ENCODE measurements around the gene NRF1.

The NRF1 gene

DNA sequence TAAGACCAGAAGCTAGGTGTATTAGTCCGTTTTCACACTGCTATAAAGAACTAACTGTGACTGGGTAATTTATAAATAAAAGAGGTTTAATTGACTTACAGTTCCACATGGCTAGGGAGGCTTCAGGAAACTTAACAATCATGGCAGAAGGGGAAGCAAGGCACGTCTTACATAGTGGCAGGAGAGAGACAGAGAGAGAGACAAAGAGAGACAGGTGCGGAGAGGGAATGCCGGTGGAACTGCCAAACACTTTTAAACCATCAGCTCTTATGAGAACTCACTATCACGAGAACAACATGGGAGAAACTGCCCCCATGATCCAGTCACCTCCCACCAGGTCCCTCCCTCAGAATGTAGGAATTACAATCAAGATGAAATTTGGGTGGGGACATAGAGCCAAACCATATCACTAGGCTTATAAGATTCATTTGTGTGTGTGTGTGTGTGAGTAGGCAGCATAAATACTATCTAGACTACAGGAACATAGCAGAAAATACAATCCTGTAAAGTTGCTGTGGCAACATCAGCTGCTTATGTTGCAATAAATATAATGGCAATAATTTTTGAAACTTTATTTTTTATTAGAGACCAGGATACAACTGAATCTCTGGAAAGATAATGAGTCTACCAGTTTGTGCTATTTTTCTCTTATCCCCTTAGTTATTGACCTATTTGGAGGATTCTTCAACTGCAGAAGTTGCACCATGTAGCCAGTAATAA is 77.1 kb downstream of the NRF1 start:
- no peak for DNase-seq

- no peak for DNase-seq
Measured at GRCh38 chr7:129689995-129690581, 78.6 kb downstream of the NRF1 start.

DNA sequence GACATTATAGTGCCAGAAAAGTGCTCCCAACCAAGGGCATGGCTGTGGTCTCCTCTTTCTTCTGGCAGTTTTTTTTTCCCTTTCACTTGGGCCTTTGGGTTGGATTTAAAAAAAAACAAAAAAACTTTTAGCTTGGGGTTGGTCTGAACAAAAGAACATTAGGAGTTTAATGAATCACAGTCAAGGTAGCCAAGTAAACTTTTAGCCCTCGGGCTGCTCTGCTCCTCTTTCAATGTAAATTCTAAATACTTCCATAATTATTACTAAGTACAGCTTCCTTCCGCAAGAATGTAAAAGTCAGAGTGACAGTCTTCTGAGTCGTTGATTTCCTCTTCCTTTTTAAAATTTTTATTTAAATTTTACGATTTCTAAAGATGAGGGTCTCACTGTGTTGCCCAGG is 79.2 kb downstream of the NRF1 start:
- DNase-seq: no peak

- no peak for DNase-seq
Measured at GRCh38 chr7:129698516-129699418, 87.2 kb downstream of the NRF1 start.

DNA sequence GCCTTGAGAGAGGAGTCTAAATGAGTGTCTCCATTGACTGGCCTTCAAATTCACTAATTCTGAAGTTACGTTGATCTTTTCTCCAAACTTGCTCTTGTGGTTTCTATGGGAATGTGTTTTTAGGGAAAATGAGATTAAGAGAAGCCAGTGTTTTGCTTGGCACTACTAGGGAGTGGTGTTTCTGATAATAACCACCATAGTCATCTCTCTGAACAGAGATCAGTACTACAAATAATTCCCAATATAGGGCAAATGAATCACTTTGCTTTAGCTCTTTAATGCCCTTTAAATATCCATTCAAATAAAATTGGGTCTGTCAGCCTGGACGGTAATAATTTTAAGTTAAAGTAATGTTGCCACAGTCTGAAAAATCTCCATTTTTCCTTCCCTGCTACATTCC is 90.8 kb downstream of the NRF1 start:
- DNase-seq: no peak

DNA sequence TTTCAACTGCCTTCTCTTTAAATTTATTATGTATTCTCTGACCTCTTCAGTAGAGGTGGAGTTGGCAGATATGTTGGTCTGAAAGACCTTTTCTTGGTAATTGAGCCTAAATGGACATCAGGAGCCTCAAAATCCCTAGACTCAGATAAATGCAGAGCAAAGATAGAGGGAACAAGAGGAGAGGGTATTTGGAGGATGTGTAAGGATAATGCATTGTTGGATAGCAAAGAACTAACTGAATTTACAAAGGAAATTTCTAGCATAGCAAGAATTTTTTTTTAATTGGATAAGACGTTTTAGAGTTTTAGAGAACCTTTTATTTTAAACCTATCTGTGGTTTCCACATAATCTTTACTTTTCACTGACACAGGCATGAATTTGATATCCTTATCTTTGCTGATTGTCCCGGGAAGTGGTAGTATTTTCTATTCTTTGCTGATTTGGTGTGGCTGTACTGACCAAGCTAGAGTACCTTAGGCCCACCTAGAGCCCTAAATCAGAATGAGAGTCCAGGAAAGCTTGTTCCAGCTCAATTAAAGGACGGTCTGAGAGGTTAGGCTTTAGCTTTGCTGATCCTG is 91.3 kb downstream of the NRF1 start:
- no peak for DNase-seq

GRCh38 chr7:129703751-129704150 is 92.2 kb downstream of the NRF1 start:
- DNase-seq: no peak

- no peak for DNase-seq
Measured at GRCh38 chr7:129707910-129708499, 96.5 kb downstream of the NRF1 start.

DNA sequence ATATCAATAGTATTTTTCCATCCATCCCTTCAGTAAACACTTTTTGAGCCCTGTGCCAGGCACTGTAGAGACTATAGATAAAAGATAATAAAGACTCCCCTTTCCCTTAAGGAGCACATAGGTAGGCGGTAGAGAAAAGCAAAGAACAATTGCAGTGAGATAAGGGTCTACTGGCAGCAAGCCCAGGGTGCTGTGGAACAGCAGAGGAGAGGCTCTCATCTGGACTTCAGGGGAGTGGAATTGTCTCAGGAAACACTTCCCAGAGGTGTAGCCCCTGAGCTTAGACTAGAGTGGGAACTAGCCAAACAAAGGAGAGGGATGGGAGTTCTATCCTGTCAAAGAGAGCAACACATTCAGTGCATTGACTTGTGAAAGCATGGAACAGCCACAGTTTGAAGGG is 102.0 kb downstream of the NRF1 start:
- no peak for DNase-seq

DNA sequence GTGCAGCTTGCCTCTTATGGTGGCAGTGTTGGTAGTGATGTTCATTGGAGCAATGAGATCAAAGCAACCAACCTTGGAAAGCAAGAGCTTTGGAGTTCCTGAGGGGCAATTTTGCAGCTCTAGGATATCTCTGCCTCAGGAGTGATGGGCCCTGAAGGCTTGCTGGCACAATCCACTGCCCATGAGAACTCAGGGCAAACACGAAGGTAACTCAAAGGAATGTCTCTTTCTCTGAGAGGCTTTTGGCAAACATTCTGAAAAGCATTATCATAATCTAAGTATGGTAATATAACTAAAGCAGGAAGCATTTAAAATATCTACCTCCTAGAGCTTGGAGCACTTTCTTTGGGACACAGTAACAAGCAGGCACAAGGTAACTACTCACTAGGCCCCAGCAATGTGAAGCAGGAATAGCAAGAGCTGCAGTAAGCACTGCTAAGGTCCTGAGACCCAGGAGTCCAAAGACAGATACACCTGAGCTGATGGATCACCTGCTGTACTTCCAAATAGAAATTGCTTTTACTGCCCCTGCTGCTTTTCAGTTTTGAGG is 103.1 kb downstream of the NRF1 start:
- no peak for DNase-seq

DNA sequence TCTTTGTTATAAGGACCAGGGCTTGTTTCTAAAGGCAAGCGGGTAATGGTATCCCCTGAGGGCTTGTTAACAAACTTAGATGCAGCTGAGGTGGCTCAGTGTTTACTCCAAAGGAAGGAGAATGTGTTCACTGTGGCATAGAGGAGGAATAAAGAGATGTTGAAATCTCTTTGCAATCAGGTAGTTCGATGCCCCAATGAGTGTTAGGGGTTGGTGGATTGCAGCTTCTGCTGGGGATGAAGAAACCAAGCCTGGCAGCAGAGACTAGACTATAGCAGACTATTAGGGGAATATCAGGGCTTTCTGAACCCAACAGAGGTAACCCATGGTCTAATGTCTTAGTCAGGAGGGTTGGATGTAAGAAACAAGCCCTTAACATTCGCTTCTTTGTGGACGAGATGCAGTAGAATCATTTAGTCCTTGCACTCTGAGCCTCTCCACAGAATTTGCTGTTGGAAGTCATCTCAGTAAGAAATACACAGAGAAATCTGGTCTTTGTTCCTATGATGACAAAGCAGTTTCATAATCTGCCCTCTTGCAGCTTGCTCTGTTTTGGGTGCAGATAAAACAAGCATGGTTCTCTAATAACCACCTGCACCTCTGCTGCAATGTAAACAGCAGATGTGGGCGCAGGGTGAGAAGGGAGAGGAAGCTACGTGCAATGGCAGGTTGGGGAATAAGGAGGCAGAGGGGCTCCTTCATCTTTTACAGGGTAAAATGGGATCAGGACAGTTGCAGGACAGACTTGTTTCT is 108.6 kb downstream of the NRF1 start:
- no peak for DNase-seq

- no peak for DNase-seq
Measured at GRCh38 chr7:129721068-129721467, 109.5 kb downstream of the NRF1 start.

DNA sequence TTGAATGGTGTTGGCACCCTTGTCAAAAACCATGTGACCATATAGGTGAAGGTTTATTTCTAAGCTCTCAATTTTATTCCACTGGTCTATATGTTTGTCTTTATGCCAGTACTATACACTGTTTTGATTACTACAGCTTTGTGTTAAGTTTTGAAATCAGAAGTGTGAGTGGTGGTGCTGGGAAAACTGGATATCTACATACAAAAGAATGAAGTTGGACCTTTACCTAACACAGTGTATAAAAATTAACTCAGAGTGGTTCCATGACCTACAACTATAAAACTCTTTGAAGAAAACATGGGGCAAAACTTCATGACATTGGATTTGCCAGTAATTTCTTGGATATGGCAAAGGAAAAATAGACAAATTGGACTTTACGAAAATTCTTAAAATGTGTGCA is 112.2 kb downstream of the NRF1 start:
- DNase-seq: no peak

GRCh38 chr7:129724796-129725195 is 113.3 kb downstream of the NRF1 start:
- no peak for DNase-seq

DNA sequence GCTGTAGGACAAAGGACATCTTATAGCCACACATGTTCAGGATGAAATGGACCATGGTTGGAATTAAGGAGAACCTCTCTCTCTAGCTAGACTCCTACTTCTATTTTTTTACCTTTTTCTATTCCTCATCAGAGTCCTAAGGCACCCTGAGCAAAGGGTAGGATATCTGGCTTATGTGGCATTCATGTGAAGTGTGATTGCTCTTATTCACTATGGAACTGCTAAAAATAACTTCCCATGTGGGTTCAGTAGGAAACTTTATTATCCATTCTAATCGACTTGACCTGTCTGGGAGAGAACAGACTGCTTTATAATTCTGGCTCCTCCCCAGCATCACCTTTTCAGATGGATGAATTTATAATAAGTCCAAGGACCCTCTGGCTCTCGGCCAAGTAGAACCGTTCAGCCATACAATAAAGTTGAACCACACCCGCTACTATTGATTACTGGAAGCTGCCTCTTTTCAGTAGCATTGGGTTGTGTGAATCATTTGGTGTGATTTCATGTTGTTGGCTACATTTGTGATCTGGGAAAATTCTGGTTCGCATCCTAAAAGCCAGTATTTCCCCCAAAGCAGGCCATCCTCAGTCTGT is 117.5 kb downstream of the NRF1 start:
- no peak for DNase-seq

GRCh38 chr7:129729511-129729910 is 118.0 kb downstream of the NRF1 start:
- no peak for DNase-seq

DNA sequence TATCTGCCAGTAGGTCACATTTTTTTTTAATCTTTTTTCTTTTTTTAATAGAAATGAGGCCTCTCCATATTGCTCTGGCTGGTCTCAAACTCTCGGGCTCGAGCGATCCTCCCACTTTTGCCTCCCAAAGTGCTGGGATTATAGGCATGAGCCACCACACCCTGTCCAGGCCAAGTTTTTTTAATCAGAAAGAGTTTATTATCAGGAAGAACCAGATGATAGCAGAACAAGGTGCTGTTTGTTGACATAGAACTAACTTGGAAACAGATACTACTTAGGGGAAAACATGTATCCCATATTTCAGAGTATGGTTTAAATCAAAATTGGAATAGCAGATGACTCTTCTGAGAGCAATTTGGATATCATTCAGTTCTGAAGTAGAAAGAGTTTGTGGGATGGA is 118.6 kb downstream of the NRF1 start:
- no peak for DNase-seq

DNA sequence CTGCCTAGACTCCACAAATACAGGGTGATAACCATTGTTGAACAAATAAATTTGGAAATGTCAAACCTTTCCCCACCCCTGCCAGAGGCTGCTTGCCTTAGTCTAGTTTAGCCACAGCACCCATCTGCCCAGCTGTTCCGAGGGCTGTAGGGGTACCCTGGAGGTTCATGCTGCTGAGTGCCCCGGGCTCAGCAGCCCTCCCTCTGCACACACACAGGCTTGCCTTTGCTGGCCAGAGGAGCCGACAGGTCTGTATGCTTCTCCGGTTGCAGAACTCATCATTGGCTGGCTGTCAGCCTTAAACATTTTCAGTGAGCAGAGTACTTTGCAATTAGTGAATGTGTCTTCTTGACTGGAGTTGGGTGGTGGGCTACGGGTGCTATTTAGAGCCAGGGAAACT is 122.9 kb downstream of the NRF1 start:
- no peak for DNase-seq

GRCh38 chr7:129739427-129739826 is 127.9 kb downstream of the NRF1 start:
- no peak for DNase-seq

GRCh38 chr7:129740574-129741410 is 129.3 kb downstream of the NRF1 start:
- DNase-seq: no peak

GRCh38 chr7:129741743-129742213 is 130.3 kb downstream of the NRF1 start:
- DNase-seq: no peak
